SU-DHL-6 (cell line): ENCODE data around the gene DMRT3.

Experiments used
- H2AFZ ChIP-seq: fragments of 200-600 bp; sonication (generic); 2 replicates; pipeline ENCODE4 v1.6.1; 2014; ENCODE audit warnings: low read depth, mild to moderate bottlenecking, moderate library complexity, mixed read lengths, antibody characterized with exemption, low read length; ENCODE audit not compliant: severe bottlenecking
- H3F3A ChIP-seq: fragments of 200-600 bp; shearing (Covaris generic); 2 replicates; pipeline ENCODE4 v1.6.0; 2016; ENCODE audit warnings: antibody characterized with exemption, mild to moderate bottlenecking; ENCODE audit not compliant: insufficient read depth
- H3K27ac ChIP-seq: fragments of 200-600 bp; sonication (generic); 2 replicates; pipeline ENCODE4 v1.5.1; 2016; ENCODE audit warnings: low read depth, mild to moderate bottlenecking, low read length, moderate library complexity, mixed read lengths
- H3K27me3 ChIP-seq: fragments of 200-600 bp; sonication (generic), shearing (Covaris generic); 2 replicates; pipeline ENCODE4 v1.6.0; 2014; ENCODE audit warnings: mild to moderate bottlenecking, low read length
- H3K36me3 ChIP-seq: fragments of 200-600 bp; sonication (generic); 2 replicates; pipeline ENCODE4 v1.6.1; 2014; ENCODE audit warnings: mild to moderate bottlenecking, low read length, mixed read lengths
- H3K4me2 ChIP-seq: fragments of 300-600, 200-600 bp; shearing (Covaris generic), sonication (generic); 2 replicates; pipeline ENCODE4 v1.6.0; 2014; ENCODE audit warnings: low read length, low read depth, mild to moderate bottlenecking; ENCODE audit not compliant: poor library complexity, severe bottlenecking
- H3K4me3 ChIP-seq: fragments of 200-600 bp; sonication (generic); 2 replicates; pipeline ENCODE4 v1.5.1; 2014; ENCODE audit warnings: antibody characterized with exemption, low read length, mild to moderate bottlenecking, mixed read lengths; ENCODE audit not compliant: insufficient read depth, poor library complexity, severe bottlenecking
- H3K79me2 ChIP-seq: fragments of 200-600 bp; sonication (generic); 2 replicates; pipeline ENCODE4 v1.6.1; 2014; ENCODE audit warnings: mild to moderate bottlenecking, low read length, moderate library complexity; ENCODE audit not compliant: insufficient read depth
- H3K9ac ChIP-seq: fragments of 200-600 bp; sonication (generic); 2 replicates; pipeline ENCODE4 v1.7.0; 2014; ENCODE audit warnings: mild to moderate bottlenecking, low read length
- H3K9me2 ChIP-seq: fragments of 200-600 bp; sonication (generic); replicated peaks from 2 replicates; pipeline ENCODE4 v1.6.1; 2014; ENCODE audit warnings: low read length; ENCODE audit not compliant: insufficient read depth
- H3K9me3 ChIP-seq: fragments of 200-600 bp; sonication (generic); 2 replicates; pipeline ENCODE4 v1.6.1; 2014; ENCODE audit warnings: low read length, mixed read lengths; ENCODE audit not compliant: insufficient read depth
- H4K20me1 ChIP-seq: fragments of 200-600 bp; sonication (generic); 2 replicates; pipeline ENCODE4 v1.6.1; 2014; ENCODE audit warnings: low read depth, mild to moderate bottlenecking, antibody characterized with exemption, low read length, moderate library complexity, mixed read lengths
- EZH2phosphoT487 ChIP-seq: fragments of 200-600 bp; sonication (generic), shearing (Covaris generic); conservative IDR thresholded peaks from 2 replicates; pipeline ENCODE4 v1.6.1; 2018; ENCODE audit warnings: mild to moderate bottlenecking, antibody characterized with exemption, low read length, moderate library complexity, mixed read lengths
- TF ChIP-seq, protein P1 (sequence below): fragments of 200-600 bp; sonication (generic); IDR thresholded peaks from one replicate; pipeline ENCODE4 v1.5.1; 2017; ENCODE audit warnings: antibody characterized with exemption, mild to moderate bottlenecking, low read length, moderate library complexity; ENCODE audit not compliant: insufficient read depth, poor library complexity, severe bottlenecking

The DMRT3 gene

DNA sequence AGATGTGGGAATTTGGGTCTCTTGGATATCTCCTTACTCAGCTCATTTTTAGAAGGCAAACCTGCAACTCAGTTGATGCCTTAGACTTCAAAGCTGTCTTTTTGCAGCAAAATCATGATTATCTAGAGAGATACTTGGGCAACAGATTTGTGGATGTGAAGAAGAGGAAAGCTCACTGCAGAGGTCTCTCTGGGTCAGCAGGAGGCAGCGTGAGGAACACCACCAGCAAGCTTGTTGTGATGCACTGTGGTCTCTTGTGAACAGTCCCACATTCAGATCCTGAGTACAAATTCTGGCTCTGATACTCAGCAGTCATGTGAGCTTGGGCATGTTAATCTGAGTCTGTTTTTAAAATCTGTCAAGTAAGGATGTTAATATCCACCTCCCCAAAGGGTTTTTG, 26.3 kb upstream of the DMRT3 start:
- no peaks in the 10 kb centered on the region for H3F3A ChIP-seq
- H3K9ac ChIP-seq, result no peak overlapping the region
- no peak overlapping the region for H2AFZ ChIP-seq
- H4K20me1 ChIP-seq, result no peaks in the 10 kb centered on the region
- H3K9me2 ChIP-seq, result no peaks in the 10 kb centered on the region
- no peaks in the 10 kb centered on the region for H3K9me3 ChIP-seq
- no peak overlapping the region for H3K4me2 ChIP-seq
- TF ChIP-seq EZH2phosphoT487, result no peak
- TF ChIP-seq, protein P1, sequence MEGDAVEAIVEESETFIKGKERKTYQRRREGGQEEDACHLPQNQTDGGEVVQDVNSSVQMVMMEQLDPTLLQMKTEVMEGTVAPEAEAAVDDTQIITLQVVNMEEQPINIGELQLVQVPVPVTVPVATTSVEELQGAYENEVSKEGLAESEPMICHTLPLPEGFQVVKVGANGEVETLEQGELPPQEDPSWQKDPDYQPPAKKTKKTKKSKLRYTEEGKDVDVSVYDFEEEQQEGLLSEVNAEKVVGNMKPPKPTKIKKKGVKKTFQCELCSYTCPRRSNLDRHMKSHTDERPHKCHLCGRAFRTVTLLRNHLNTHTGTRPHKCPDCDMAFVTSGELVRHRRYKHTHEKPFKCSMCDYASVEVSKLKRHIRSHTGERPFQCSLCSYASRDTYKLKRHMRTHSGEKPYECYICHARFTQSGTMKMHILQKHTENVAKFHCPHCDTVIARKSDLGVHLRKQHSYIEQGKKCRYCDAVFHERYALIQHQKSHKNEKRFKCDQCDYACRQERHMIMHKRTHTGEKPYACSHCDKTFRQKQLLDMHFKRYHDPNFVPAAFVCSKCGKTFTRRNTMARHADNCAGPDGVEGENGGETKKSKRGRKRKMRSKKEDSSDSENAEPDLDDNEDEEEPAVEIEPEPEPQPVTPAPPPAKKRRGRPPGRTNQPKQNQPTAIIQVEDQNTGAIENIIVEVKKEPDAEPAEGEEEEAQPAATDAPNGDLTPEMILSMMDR, result no peak
- H3K27ac ChIP-seq, result no peak overlapping the region
- H3K36me3 ChIP-seq, result no peaks in the 10 kb centered on the region
- H3K27me3 ChIP-seq, result no peaks in the 10 kb centered on the region
- no peaks in the 10 kb centered on the region for H3K79me2 ChIP-seq
- H3K4me3 ChIP-seq, result no peak overlapping the region

DNA sequence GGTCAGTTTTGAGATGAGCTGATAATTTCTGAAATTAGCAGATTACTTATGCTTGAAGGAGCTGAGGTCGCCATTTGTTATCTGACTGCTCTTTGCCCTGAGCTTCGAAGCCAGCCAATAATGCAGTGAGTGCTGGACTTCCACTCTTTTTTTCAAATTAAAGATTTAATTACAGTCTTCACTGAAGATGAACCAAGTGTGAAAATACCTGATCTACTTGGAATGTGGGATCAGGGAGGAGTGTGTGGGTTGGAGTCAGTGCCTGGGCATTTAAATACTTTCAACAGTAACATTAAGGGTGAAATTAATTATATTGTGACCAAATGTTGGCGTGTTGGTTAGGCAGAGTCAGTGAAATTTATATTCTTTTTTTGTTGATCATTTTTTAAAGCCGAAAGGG, 23.9 kb upstream of the DMRT3 start:
- Histone ChIP-seq H3K4me3 (no peak overlapping the region), H3K36me3 (no peaks in the 10 kb centered on the region), H3K27ac (no peak overlapping the region), H3K9me3 (no peaks in the 10 kb centered on the region), H3K79me2 (no peaks in the 10 kb centered on the region), H3K4me2 (no peak overlapping the region), H3F3A (no peaks in the 10 kb centered on the region), H3K9ac (no peak overlapping the region), H2AFZ (no peak overlapping the region), H3K27me3 (no peaks in the 10 kb centered on the region), H4K20me1 (no peaks in the 10 kb centered on the region), H3K9me2 (no peaks in the 10 kb centered on the region)
- TF ChIP-seq, protein P1, result no peak
- TF ChIP-seq EZH2phosphoT487, result no peak

GRCh38 chr9:959105-959504, 17.4 kb upstream of the DMRT3 start:
- no peaks in the 10 kb centered on the region for H3K9me3 ChIP-seq
- no peaks in the 10 kb centered on the region for H4K20me1 ChIP-seq
- no peak overlapping the region for H3K27ac ChIP-seq
- H3K79me2 ChIP-seq, result no peaks in the 10 kb centered on the region
- TF ChIP-seq, protein P1, result no peak
- TF ChIP-seq EZH2phosphoT487, result no peak
- no peak overlapping the region for H3K4me2 ChIP-seq
- no peak overlapping the region for H3K9ac ChIP-seq
- no peaks in the 10 kb centered on the region for H3K36me3 ChIP-seq
- H3K9me2 ChIP-seq, result no peaks in the 10 kb centered on the region
- no peaks in the 10 kb centered on the region for H3F3A ChIP-seq
- H3K4me3 ChIP-seq, result no peak overlapping the region
- H3K27me3 ChIP-seq, result no peaks in the 10 kb centered on the region
- no peak overlapping the region for H2AFZ ChIP-seq

DNA sequence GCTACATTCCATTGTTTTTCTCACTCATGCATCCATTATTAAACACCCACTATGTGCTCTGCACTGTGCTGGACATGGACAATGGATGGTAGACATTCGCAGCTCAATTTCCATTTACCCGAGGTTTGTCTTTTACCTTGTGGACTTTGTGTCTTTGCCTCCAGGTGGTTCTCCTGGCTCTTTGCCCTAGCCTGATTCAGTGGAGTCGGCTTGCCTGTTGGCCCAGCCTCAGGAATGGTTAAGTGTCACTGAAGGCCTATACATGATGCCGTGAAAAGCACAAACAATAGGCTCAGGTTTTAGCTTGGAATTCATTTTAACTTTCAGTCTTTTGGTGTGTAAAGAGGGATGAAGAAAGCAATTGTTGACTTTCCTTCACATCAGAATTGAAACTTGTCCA, 16.5 kb upstream of the DMRT3 start:
- Histone ChIP-seq H3K27me3 (no peaks in the 10 kb centered on the region), H4K20me1 (no peaks in the 10 kb centered on the region), H3K36me3 (no peaks in the 10 kb centered on the region), H3K9me3 (no peaks in the 10 kb centered on the region), H3K9me2 (no peaks in the 10 kb centered on the region), H3K27ac (no peak overlapping the region), H3F3A (no peaks in the 10 kb centered on the region), H3K79me2 (no peaks in the 10 kb centered on the region), H3K4me2 (no peak overlapping the region), H3K9ac (no peak overlapping the region), H3K4me3 (no peak overlapping the region), H2AFZ (no peak overlapping the region)
- TF ChIP-seq, protein P1, result no peak
- TF ChIP-seq EZH2phosphoT487, result no peak
